Hypothalamus (tissue), 51 donors: Measurements from ENCODE around the gene XRCC4.
"Not testable (repeated sequence)": the region's sequence is repeated elsewhere in the genome, so short reads cannot be mapped to it uniquely, and the experiment has no call there.

Experiments used
- DNase-seq, 51 donors: peaks; one replicate each; lab custom pipeline; 2025; lab: John Stamatoyannopoulos, UW

XRCC4 gene

GRCh38 chr5:83331842-83332241 is 254.5 kb downstream of the XRCC4 start:
- no peak for DNase-seq

- no peak for DNase-seq
These were observed 260.2 kb downstream of the XRCC4 start for GRCh38 chr5:83337453-83338035.

- DNase-seq: no peak
These were observed 263.2 kb downstream of the XRCC4 start for GRCh38 chr5:83340511-83340918.

GRCh38 chr5:83341815-83342334 is 264.5 kb downstream of the XRCC4 start:
- no peak for DNase-seq

- DNase-seq: no peak
These were observed 265.1 kb downstream of the XRCC4 start for GRCh38 chr5:83342465-83342864.

GRCh38 chr5:83343299-83343698 is 266.0 kb downstream of the XRCC4 start:
- no peak for DNase-seq

- DNase-seq: no peak
These were observed 268.1 kb downstream of the XRCC4 start for GRCh38 chr5:83345423-83345822.

- DNase-seq: no peak
These were observed 271.0 kb downstream of the XRCC4 start for GRCh38 chr5:83348281-83348780.

- DNase-seq: no peak
These were observed 275.9 kb downstream of the XRCC4 start for GRCh38 chr5:83353231-83353630.

- no peak for DNase-seq
These were observed 276.4 kb downstream of the XRCC4 start for GRCh38 chr5:83353774-83354173.

GRCh38 chr5:83354958-83355357 is 277.6 kb downstream of the XRCC4 start:
- DNase-seq: no peak

GRCh38 chr5:83355482-83356014 is 278.2 kb downstream of the XRCC4 start:
- not testable (repeated sequence) for DNase-seq

- no peak for DNase-seq
These were observed 280.4 kb downstream of the XRCC4 start for GRCh38 chr5:83357621-83358231.

GRCh38 chr5:83360573-83360972 is 283.2 kb downstream of the XRCC4 start:
- no peak for DNase-seq

- DNase-seq: no peak
These were observed 285.2 kb downstream of the XRCC4 start for GRCh38 chr5:83362526-83362925.

GRCh38 chr5:83363111-83363885 is 286.0 kb downstream of the XRCC4 start:
- DNase-seq: no peak

GRCh38 chr5:83363886-83364275 is 286.5 kb downstream of the XRCC4 start:
- no peak for DNase-seq

GRCh38 chr5:83364312-83365299 is 287.3 kb downstream of the XRCC4 start:
- no peak for DNase-seq

- DNase-seq: no peak
These were observed 291.0 kb downstream of the XRCC4 start for GRCh38 chr5:83368319-83368718.

- DNase-seq: no peak
These were observed 291.5 kb downstream of the XRCC4 start for GRCh38 chr5:83368835-83369234.
